Left renal pelvis (tissue), 4 donors: ENCODE data around the gene DPH6. TPM values are rescaled to one million over a fixed set of nuclear protein-coding genes. Genes with fewer than 3 reads are reported as not detected.
"Not testable (repeated sequence)": the region's sequence is repeated elsewhere in the genome, so short reads cannot be mapped to it uniquely, and the experiment has no call there.

Experiments
- DNase-seq, 4 donors: peaks; one replicate each; pipeline ENCODE4 v3.0.0-alpha.2; 2013; ENCODE audit warnings: low read depth in 4 of 4, low spot score in 3 of 4
- polyA plus RNA-seq, 4 donors: library from polyadenylated mRNA; unstranded; fragments of 120-200 nt; gene quantifications; one replicate each; pipeline ENCODE4 v1.2.1, GENCODE V29; 2013; ENCODE audit not compliant: insufficient read length in 4 of 4

Gene DPH6
- polyA plus RNA-seq, 4 donors = 18.3 to 31.8 (median 20.5) TPM

DNA sequence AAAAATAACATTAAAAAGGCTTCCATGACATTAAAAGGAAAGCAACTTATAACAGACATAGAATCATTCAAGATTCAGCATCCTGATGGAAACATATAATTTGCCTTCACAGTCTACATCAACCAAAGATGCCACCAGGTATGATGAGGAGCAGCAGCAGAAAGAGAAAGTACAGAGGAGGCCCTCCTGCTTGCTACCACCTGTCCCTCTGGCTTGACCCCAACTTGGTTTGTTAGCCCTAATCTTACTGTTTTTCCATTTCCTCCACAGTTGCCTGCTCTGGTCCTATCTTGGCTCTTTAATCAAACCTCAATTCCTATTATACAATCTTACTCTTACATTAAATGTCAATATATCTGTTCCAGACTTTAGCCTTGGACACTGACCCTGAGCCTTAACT is 171.3 kb downstream of the DPH6 start:
- no peak for DNase-seq

- DNase-seq = no peak
Measured at GRCh38 chr15:35362195-35362829, 183.7 kb downstream of the DPH6 start.

DNA sequence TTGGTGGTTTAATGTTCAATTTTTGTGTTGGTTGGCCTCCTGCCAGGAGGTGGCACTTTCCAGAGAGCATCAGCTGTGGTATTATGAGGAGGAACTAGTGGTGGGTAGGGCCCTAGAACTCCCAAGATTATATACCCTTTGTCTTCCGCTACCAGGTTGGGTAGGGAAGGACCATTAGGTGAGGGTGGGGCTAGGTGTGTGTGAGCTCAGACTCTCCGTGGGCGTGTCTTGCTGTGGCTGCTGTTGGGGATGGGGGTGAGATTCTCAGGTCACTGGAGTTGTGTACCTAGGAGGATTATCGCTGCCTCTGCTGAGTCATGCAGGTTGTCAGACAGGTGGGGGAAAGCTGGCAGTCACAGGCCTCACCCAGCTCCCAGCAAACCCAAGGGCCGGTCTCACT is 187.1 kb downstream of the DPH6 start:
- no peak for DNase-seq

DNA sequence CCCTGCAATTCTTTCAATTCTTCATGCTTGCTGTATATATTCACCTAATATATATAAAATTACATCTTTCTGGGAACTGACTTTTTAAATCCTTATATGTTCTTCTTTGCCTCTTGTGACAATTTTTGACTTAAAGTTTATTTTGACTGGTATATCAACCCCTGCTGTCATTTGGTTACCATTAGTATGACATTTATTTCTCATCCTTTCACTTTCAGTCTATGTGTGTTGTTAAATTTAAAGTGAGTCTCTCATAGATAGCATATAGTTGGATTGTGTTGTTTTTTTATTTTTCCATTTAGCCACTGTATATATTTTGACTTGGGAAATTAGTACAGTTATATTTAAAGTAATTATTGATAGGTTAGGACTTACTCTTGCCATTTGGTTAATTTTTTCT is 194.9 kb downstream of the DPH6 start:
- no peak for DNase-seq

DNA sequence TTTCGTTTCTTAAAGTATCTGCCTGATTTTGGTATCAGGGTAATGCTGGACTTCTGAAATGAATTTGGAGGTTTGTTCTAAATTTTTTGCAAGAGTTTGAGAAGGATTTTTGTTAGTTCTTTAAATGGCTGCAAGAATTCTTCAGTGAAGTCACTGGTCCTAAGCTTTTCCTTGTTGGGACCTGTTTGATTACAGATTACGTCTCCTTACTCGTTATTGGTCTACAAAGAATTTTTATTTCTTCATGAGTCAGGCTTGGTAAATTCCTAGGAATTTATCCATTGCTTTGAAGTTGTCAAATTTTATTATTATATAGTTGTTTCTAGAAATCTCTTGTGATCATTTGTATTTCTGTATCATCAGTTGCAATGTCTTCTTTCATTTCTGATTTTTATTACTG is 196.0 kb downstream of the DPH6 start:
- no peak for DNase-seq

- no peak for DNase-seq
Measured at GRCh38 chr15:35330916-35331315, 215.0 kb downstream of the DPH6 start.

GRCh38 chr15:35330048-35330695 is 215.8 kb downstream of the DPH6 start:
- no peak for DNase-seq

GRCh38 chr15:35329521-35329961 is 216.4 kb downstream of the DPH6 start:
- DNase-seq = no peak

DNA sequence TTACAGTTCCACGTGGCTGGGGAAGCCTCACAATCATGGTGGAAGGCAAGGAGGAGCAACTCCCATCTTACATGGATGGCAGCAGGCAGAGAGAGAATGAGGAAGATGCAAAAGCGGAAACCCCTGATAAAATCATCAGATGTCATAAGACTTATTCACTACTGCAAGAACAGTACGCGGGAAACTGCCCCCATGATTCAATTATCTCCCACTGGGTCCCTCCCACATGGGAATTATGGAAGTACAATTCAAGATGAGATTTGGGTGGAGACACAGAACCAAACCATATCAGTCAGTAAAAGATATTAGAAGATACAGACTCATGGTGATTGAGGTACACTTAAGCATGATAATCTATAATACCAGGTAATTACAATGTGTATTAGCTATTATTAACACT is 217.1 kb downstream of the DPH6 start:
- DNase-seq = not testable (repeated sequence)

DNA sequence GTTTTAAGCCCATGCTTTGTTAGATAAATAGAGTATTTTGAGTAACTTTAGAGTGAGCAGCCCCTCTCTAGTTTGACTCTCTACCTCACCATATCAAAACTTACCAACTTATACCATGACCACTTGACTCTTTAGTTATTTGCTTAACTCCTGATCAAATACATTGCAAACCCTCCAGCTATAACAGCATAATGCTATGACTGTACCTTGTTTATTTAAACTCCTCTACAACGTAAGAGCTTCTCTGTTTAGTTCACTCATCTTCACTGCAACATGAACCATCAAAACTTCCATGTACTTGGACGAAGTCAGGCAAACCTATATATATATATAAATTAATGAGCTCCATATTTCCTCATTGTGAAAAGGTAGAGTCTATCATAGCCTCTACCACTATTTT is 218.2 kb downstream of the DPH6 start:
- DNase-seq = no peak

GRCh38 chr15:35325374-35325941 is 220.5 kb downstream of the DPH6 start:
- no peak for DNase-seq

DNA sequence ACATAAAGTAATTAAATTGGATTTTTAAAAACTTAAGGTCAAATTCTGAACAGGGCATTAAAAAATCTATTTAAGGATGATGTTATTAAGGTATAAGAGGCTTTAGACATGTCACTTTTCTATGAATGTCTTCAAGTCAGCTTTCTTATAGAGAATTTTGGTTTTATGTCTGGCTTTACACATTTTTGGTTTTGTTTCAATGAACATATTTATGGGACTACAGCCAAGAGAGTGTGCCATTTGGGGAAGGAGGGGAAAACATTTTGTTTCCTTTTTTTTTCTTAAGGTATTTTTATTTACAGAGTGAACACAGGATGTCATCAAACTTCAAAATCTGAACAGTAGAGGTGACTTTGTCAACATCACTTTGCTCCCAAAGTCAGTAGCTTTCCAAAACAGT is 222.8 kb downstream of the DPH6 start:
- no peak for DNase-seq

GRCh38 chr15:35321926-35322325 is 224.0 kb downstream of the DPH6 start:
- DNase-seq = no peak

- no peak for DNase-seq
Measured at GRCh38 chr15:35320911-35321310, 225.1 kb downstream of the DPH6 start.
